Epithelial cell of prostate (primary cell): ENCODE data around the gene BMS1.
"Not testable (repeated sequence)": the region's sequence is repeated elsewhere in the genome, so short reads cannot be mapped to it uniquely, and the experiment has no call there.

Experiments
- DNase-seq: peaks from one replicate; pipeline ENCODE4 v3.0.0-alpha.2; 2011; ENCODE audit warnings: low read depth, low spot score
- H3K27ac ChIP-seq: fragments of 450-650 bp; 2 replicates; pipeline ENCODE4 v1.5.1; 2017; ENCODE audit warnings: mild to moderate bottlenecking

Gene BMS1, protein sequence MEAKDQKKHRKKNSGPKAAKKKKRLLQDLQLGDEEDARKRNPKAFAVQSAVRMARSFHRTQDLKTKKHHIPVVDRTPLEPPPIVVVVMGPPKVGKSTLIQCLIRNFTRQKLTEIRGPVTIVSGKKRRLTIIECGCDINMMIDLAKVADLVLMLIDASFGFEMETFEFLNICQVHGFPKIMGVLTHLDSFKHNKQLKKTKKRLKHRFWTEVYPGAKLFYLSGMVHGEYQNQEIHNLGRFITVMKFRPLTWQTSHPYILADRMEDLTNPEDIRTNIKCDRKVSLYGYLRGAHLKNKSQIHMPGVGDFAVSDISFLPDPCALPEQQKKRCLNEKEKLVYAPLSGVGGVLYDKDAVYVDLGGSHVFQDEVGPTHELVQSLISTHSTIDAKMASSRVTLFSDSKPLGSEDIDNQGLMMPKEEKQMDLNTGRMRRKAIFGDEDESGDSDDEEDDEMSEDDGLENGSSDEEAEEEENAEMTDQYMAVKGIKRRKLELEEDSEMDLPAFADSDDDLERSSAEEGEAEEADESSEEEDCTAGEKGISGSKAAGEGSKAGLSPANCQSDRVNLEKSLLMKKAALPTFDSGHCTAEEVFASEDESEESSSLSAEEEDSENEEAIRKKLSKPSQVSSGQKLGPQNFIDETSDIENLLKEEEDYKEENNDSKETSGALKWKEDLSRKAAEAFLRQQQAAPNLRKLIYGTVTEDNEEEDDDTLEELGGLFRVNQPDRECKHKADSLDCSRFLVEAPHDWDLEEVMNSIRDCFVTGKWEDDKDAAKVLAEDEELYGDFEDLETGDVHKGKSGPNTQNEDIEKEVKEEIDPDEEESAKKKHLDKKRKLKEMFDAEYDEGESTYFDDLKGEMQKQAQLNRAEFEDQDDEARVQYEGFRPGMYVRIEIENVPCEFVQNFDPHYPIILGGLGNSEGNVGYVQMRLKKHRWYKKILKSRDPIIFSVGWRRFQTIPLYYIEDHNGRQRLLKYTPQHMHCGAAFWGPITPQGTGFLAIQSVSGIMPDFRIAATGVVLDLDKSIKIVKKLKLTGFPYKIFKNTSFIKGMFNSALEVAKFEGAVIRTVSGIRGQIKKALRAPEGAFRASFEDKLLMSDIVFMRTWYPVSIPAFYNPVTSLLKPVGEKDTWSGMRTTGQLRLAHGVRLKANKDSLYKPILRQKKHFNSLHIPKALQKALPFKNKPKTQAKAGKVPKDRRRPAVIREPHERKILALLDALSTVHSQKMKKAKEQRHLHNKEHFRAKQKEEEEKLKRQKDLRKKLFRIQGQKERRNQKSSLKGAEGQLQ

DNA sequence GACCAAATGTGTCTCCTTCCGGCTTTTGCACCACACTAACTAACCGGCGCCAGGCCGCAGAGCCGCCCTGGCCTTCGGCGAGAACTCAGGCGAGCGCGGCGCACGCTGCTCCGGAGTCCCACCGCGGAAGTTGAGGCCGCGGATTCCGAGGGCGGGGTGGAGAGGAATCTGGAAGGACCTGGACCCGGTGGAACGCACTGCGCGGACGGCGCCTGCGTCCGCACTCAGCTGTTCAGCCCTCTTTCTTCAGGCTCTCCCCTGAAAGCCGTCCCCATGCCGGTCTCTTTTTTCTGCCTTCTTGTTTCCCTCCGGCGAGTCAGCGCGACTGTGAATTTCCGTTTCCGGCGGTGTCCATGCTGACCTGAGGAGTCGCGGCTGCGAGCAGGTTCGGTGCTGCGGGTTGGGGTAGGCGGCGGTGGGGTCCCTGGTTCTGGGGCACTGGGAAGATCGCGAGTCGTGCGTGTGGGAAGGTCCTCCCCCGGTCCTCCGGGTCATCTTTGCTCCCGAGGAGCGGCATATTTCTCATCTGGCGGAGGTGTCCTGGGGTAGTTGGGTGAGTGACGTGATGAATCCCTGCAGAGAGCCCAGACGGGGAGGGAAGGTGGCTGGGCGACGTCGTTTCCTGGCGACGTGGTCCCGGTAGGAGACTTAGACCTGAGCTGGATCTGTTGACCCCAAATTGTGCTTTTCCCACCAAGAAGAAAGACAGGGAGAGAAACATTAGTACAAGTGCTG, at the start of gene BMS1:
BMS1 (plus strand) TSS at position 350 of the 735 bp plus-strand sequence. CDS start 1,600 bp downstream, outside the sequence.
- DNase-seq: peak; percentile 77
- H3K27ac ChIP-seq: peak within 1 kb of the TSS; percentile 95

DNA sequence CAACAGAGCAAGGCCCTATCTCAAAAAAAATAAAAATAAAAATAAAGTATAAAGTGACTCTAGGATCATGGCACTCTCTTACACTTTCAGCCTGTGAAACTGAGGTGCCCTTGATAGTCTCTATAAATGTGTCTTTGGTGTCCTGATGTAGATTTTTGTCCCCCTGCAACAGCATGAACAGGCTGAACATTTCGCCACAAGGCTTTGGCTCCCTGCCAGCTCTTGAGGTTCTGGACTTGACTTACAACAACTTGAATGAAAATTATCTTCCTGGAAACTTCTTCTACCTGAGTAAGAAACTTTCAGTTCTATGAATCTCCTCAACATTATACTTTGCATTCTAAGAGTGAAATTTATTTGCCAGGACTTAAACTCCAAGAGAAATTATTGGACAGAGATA, 48.1 kb upstream of the BMS1 start:
- H3K27ac ChIP-seq: no peak overlapping the region
- DNase-seq: no peak

GRCh38 chr10:42738679-42739078, 43.9 kb upstream of the BMS1 start:
- no peak overlapping the region for H3K27ac ChIP-seq
- no peak for DNase-seq

DNA sequence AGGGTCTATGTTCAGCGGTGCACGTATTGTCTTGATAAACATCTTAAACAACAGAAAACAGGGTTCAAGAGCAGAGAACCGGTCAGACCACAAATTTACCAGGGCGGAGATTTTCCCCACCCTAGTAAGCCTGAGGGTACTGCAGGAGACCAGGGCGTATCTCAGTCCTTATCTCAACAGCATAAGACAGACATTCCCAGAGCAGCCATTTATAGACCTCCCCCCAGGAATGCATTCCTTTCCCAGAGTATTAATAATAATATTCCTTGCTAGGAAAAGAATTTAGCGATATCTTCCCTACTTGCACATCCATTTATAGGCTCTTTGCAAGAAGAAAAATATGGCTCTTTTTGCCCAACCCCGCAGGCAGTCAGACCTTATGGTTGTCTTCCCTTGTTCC, 41.1 kb upstream of the BMS1 start:
- not testable (repeated sequence) for DNase-seq, H3K27ac ChIP-seq

GRCh38 chr10:42743697-42744096, 38.9 kb upstream of the BMS1 start:
- no peak for DNase-seq
- H3K27ac ChIP-seq: no peak overlapping the region

DNA sequence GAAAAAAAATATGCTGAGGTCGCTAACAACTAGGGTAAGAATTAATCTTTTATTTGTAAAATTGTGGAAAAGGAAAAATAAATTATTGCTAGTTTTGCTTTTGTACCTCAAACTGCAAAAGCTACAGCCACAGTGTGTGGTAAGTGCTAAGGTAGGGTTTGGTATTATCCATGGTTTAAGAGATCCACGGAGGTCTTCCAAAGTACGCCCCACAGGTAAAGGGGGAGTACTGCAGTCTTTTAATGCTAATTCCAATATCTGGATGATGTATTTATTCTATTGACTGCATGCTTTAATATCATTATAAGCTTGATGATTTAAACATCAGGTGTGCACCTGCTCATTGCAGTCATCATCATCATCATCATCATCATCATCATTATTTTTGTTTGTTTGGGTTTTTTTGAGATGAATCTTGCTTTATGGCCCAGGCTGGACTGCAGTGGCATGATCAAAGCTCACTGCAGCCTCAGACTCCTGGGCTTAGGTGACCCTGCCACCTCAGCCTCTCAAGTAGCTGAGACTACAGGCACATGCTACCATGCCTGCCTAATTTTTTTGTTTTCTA, 38.4 kb upstream of the BMS1 start:
- no peak overlapping the region for H3K27ac ChIP-seq
- DNase-seq: no peak

GRCh38 chr10:42753126-42753506, 29.5 kb upstream of the BMS1 start:
- no peak overlapping the region for H3K27ac ChIP-seq
- peak; percentile 12 for DNase-seq

DNA sequence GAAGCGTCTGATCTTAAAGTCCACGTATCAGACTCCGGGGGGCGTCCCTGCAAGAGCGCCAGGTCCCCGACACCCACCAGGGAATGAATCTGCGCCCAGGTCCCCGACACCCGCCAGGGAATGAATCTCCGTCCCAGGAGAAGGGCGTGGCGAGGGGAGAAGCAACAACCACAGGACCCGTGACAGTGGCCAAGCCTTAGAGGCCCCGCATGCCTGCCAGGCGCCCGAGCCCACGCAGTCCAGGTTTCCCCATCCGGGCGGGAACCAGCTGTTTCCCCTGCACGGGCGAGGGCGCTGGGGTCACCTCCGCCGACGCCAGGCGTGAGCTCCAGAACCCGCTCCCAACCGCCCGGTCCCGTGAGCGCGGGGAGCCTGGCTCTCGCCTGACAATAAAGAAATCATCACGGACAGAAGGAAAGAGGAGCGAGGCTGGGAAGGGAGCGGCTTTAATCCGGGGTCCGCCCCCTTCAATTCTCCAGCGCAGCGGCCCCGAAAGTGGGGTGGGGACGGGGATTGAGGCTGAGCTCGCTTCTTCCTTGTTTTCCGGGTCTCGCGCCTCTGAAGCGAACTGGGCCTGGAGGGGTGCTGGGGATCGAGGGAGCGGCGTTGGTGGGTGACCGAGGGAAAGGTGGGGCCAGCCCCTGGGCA, 29.0 kb upstream of the BMS1 start:
- H3K27ac ChIP-seq: no peak overlapping the region
- no peak for DNase-seq

GRCh38 chr10:42754155-42755027, 28.2 kb upstream of the BMS1 start:
- DNase-seq: no peak
- H3K27ac ChIP-seq: no peak overlapping the region

DNA sequence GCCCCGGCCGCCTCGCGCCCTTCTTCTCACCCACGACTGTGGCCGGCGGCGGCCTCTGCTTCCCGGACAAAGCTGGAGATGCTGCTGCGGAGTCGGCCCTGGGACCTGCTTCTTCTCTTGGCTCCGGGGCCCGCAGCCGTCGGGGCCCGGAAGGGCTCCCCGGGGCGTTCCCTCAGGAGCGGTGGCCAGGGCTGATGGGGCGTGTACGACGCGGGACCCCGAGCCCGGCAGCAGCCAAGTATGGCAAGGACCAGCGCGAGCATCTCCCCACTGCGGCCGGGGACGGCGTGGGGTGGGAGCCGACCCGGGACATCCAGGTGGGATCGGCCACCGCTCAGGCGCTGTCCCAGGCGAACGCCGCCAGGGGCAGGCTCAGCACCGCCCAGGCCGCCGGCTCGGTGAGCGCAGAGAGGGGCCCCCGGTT, 27.6 kb upstream of the BMS1 start:
- no peak for DNase-seq
- no peak overlapping the region for H3K27ac ChIP-seq

DNA sequence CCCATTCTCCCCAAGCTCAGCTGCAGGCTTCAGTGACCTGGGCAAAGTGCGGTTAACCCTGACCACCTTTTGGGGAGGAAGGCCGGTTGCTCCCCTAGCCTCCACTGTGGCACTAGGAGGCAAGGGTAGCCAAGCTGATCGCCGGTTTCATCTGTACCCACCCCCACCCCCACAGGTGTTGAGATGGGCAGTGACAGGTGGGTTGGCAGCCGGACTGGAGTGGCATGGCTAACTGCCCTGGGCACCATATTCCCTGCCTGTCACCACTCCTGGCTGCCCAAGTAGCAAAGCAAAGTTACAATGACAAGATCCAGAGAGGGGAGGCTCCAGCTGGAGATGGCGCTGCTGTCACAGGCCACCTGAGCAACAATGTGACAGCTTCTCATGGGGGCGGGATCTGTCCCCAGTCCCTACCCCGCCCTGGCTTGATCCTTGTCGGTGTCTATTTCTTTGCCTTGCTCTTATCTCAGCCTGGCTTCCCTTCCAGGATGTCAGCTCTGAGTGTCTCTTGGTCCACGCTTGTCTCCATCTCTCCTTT, 27.0 kb upstream of the BMS1 start:
- H3K27ac ChIP-seq: no peak overlapping the region
- DNase-seq: no peak

- DNase-seq: no peak
These were observed 14.7 kb upstream of the BMS1 start for GRCh38 chr10:42767906-42768305.

GRCh38 chr10:42768581-42769152, 13.9 kb upstream of the BMS1 start:
- DNase-seq: no peak
- no peak overlapping the region for H3K27ac ChIP-seq

More at GRCh38 chr10:42767906-42768305, 14.7 kb upstream of the BMS1 start:
- no peak overlapping the region for H3K27ac ChIP-seq

GRCh38 chr10:42769173-42769572, 13.4 kb upstream of the BMS1 start:
- H3K27ac ChIP-seq: no peak overlapping the region
- DNase-seq: no peak

- DNase-seq: no peak
- no peak overlapping the region for H3K27ac ChIP-seq
These were observed 12.9 kb upstream of the BMS1 start for GRCh38 chr10:42769673-42770072.

DNA sequence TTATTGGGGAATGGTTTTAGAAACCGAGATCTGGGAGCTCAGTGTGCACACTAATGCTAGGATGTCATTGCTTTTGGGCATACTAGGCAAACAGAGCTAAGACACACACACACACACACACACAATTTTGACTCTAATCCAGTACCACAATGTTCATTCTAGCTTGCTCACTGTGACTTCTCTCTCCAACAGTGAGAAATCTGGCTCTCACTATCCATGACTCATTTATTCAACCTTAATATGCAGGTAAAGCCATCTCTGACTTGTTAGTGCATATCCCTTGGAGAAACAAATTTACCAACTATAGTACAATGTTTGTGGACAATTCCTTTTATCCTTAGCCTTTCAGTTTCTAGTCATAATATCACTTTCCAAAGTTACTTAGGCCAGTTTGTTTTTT, 5.9 kb upstream of the BMS1 start:
- peak; percentile 60 for DNase-seq
- no peak overlapping the region for H3K27ac ChIP-seq

GRCh38 chr10:42780456-42780855, 2.1 kb upstream of the BMS1 start:
- no peak for DNase-seq
- H3K27ac ChIP-seq: no peak overlapping the region
